ENCODE results near the gene IL4R.

- no peak for TF ChIP-seq CTCF (conservative IDR thresholded peaks at IDR 0.05; ENCODE audit: low read length)
- no peak for TF ChIP-seq EZH2phosphoT487 (IDR thresholded peaks at IDR 0.05; ENCODE audit: borderline replicate concordance)
Measured at GRCh38 chr16:27281243-27281642, 32.5 kb upstream of the IL4R start.

All from Loucy (cell line).